ENCODE measurements around the gene ZC3H12C.

ZC3H12C gene

DNA sequence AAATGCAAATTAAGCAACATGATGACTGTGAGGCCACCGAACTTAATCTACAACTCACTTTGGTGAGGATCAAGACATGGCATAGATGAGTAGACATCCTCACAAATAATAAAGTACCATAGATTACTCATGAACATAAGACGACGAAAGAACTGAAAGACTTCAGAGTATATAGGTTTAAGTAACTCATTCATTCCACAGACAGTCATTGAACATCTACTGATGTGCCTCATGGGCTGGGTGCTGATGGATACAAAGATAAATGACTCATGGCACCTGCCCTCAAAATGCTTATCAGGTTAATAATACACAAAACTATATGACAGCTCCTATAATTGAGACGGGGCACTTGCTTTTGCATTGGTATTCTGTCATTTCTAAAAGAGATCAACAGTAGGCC is 63.3 kb downstream of the ZC3H12C start:
- no peak for DNase-seq

DNA sequence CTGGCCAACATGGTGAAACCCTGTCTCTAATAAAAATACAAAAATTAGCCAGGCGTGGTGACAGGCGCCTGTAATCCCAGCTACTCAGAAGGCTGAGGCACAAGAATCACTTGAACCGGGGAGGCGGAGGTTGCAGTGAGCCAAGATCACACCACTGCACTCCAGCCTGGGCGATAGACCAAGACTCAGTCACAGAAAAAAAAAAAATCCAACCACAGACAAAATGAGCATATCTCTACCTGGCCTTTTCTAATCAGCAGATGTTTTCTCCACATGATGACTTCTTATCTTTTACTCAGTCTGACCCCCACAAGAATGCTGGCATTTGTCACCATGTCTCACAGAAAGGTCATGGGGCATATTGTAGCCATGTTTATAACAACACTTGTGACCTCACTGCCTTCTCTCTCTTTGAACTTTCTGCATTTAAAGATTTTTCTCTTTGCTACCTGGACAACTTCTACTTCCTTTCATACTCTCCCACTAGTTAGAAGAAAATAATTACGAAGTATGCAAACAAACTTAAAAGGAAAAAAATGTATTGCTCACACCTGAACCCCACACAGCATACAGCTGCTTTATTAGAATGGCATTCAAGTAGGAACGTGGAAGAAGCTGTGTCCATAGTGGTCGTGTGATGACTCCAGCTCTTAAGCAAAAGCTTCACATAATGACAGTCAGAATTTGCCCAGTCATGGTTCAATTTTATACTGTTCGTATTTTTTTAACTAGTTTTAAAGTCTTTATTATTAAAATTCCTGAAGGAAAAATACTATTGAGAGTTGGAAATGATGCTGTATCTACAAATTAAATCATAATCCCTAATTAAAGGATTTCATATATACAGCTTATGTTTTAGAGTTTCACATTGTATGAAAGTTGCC is 65.4 kb downstream of the ZC3H12C start:
- DNase-seq = no peak

- no peak for DNase-seq
Measured at GRCh38 chr11:110159476-110159875, 66.3 kb downstream of the ZC3H12C start.

DNA sequence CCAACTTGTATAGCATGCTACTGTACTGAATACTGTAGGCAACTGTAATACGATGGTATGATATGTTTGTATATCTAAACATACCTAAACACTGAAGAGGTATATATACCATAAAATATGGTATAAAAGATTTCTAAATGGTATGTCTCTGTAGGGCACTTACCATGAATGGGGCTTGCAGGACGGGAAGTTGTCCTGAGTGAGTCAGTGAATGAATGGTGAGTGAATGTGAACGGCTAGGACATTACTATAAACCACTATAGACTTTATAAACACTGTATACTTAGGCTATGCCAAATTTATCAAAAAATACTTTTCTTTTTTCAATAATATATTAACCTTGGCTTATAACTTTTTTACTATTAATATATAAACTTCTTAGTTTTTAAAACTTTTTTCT is 66.8 kb downstream of the ZC3H12C start:
- no peak for DNase-seq

DNA sequence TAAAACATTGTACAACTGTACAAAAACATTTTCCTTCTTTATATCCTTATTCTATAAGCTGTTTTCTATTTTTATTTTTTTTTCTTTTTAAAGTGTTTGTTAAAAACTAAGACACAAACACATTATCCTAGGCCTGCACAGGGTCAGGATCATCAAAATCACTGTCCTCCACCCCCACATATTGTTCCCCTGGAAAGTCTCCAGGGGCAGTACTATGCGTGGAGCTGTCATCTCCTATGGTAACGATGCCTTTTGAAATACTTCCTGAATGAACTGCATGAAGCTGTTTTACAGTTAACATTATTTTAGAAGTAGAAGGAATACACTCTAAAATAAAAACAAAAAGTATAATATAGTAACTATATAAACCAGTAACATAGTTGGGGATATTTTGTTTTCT is 67.2 kb downstream of the ZC3H12C start:
- no peak for DNase-seq

- DNase-seq = no peak
Measured at GRCh38 chr11:110161061-110161460, 67.9 kb downstream of the ZC3H12C start.

DNA sequence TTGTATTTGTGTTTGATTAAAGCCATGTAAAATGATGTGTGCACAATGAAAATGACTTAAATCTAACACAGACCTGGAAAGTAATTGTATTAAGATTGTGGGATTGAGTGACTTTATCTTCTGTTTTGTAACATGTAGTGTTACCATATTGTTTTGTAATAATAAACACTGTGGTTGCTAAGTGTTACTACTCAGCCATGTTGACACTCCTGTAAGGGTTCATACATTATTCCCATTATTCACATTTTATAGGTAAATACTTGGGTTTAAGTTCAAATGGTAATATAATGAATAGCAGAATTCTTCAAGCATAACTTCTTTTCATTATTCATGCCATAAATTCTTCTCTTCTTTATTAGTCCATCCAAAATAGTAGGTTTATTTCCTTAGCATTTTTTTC is 69.0 kb downstream of the ZC3H12C start:
- DNase-seq = no peak

- no peak for DNase-seq
Measured at GRCh38 chr11:110165039-110165925, 72.1 kb downstream of the ZC3H12C start.

- no peak for DNase-seq
Measured at GRCh38 chr11:110168033-110168803, 75.0 kb downstream of the ZC3H12C start.

- no peak for DNase-seq
Measured at GRCh38 chr11:110169738-110170137, 76.5 kb downstream of the ZC3H12C start.

- DNase-seq = no peak
Measured at GRCh38 chr11:110172468-110173065, 79.4 kb downstream of the ZC3H12C start.

DNA sequence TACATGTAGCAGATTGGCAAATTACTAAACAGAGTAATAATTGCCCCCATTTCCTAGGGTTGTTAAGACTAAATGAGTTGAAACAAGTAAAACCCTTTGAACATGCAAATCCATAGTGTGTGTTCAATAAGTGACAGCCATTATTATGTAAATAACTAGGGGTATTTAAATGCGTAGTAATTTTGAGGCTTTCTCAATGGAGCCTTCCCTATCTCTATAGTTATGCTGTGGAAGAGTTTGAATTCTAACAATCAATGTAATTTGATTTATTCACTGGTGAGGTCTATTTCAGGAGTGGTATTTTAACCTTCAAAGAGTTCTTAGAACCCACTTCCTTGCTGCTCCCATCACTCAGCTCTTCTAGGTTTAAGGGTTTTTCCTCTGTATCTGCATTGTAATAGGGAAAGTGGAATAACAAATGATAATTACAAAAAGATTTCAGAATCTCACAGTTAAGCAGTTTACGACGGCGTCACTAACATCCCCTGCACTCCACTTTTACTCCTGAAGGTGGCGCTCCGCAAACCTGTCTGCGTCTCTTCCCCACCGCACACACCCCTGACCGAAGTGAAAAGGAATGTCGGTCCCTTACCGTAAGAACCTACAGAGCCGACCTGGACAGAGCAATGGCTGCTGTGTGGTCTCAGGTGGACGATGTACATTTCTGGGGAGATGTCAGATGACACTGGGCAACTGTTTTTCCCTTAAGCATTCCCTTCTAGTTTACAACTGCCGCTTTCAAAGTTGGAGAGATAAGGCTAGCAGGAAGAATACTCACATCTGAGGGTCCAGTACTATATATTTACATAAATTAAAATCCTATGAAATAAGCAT is 80.8 kb downstream of the ZC3H12C start:
- peak; percentile 66 for DNase-seq

DNA sequence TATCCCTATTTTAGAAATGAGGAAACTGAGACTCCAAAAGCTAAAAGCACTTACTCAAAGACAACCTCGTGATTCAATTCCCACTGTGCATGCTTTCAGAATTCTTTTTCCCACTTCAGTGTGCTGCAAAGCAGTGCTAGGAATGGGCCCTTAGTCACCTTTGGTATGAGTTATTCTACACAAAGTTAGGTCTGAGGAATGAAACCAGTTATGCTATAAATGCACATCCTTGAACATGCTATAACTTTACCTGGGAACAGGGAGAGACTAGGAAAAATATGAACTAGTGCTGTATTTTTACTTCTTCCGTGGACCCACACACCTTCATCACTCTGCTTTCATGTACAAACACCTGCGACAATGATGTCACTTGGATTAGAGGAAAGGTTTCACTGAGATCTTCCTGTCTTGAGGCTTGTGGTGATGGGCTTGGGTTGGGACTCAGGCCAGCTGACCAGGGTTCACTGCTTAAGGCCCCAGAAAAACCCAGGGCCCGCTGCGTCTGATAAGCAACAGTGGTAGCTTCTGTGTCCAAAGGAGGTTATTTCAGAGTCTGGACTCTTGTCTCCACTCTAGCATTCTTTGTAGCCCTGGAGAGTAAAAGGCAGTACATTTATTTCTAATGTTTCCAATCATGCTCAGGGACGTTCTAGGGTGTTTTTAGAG is 81.6 kb downstream of the ZC3H12C start:
- DNase-seq = no peak

GRCh38 chr11:110176366-110177085 is 83.3 kb downstream of the ZC3H12C start:
- DNase-seq = no peak

DNA sequence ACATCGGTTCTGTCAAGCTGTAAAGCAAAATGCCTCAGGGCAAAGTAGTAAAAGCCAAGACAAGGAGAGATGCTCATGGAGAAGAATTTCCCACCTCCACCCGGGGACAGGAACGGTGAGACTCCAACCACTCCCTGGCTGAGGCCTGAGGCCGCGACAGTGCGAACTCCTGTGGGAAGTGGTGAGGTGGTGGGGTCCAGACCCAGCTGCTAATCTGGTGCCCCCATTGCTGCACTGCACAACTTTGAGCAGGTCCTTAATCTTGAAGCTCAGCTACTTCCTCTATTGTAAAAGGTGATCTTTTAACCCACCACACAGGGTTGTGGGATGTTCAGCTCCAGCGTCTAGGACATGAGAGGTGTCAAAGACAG is 83.9 kb downstream of the ZC3H12C start:
- no peak for DNase-seq

GRCh38 chr11:110179064-110179463 is 85.9 kb downstream of the ZC3H12C start:
- no peak for DNase-seq

- DNase-seq = no peak
Measured at GRCh38 chr11:110182886-110183285, 89.7 kb downstream of the ZC3H12C start.

DNA sequence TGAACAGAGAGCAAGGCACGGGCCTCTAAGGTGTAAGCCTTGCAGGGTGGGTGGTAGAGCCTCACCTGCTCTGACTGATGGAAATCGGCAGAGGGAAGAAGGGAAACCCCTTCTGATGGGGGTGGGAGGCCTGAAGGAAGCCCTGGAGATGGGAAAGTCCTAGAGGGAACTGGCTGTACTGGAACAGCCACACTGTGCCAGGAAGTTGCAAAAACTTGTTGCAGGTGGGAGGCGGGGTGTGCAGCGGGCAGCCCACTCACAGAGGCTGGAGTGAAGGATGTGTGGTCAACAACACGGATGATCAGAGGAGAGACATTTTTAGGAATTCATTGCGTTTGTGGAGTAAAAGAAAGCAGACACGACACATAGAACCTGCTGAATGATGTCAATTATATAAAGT is 91.3 kb downstream of the ZC3H12C start:
- no peak for DNase-seq

GRCh38 chr11:110185121-110185591 is 92.0 kb downstream of the ZC3H12C start:
- no peak for DNase-seq

GRCh38 chr11:110185599-110185998 is 92.4 kb downstream of the ZC3H12C start:
- DNase-seq = no peak
